HCT116 (cell line): ENCODE results near the gene TMEM260. TPM values are rescaled to one million over a fixed set of nuclear protein-coding genes. Genes with fewer than 3 reads are reported as not detected.
"Not testable (repeated sequence)": the region's sequence is repeated elsewhere in the genome, so short reads cannot be mapped to it uniquely, and the experiment has no call there.

Experiments used
- ATAC-seq: fragments of 200-7000 bp; cut with Tn5 transposase; 2 replicates; pipeline ENCODE4 v1.9.1; 2020; ENCODE audit warnings: mild to moderate bottlenecking, moderate library complexity
- BruUV-seq: library from RNA; stranded (reverse); fragments of 400-500 nt; replicated peaks from 2 replicates; lab custom pipeline; 2021; lab: Mats Ljungman, UMichigan
- CTCF ChIA-PET: fragments of 300-600 bp; sonication (Branson Sonifier 250); formaldehyde crosslinking; loops from one replicate; lab custom pipeline; 2021; ENCODE audit warnings: antibody characterized with exemption; lab: Charles Lee
- POLR2A ChIA-PET: fragments of 300-600, 350-600 bp; sonication (Branson Sonifier 250); formaldehyde crosslinking; loops from one replicate; lab custom pipeline; 2021; ENCODE audit warnings: antibody characterized with exemption; lab: Charles Lee
- RAD21 ChIA-PET, 2 experiments: fragments of 300-600 bp; sonication (Branson Sonifier 250); formaldehyde crosslinking; loops; one replicate each; lab custom pipeline; 2023; ENCODE audit warnings: low total read pairs in 2 of 2; ENCODE audit not compliant: uncharacterized antibody in 2 of 2, unreplicated experiment in 2 of 2, low non-redundant PET in 1 of 2; lab: Charles Lee
- DNase-seq: peaks from one replicate; pipeline ENCODE4 v3.0.0-alpha.2; 2010; ENCODE audit warnings: low read depth, low spot score
- H2AFZ ChIP-seq: fragments of 200-600 bp; shearing (Covaris generic), sonication (generic); 2 replicates; pipeline ENCODE4 v1.6.1; 2017; ENCODE audit warnings: low read depth, mixed run types, mixed read lengths, antibody characterized with exemption, low read length; ENCODE audit not compliant: poor library complexity, severe bottlenecking
- H3K27ac ChIP-seq: 2 replicates; pipeline ENCODE4 v1.5.1; 2012; ENCODE audit warnings: low read depth, low read length
- H3K27me3 ChIP-seq: fragments of 200-600 bp; sonication (generic); 2 replicates; pipeline ENCODE4 v1.6.1; 2016; ENCODE audit warnings: mixed run types, low read length, mixed read lengths; ENCODE audit not compliant: insufficient read depth
- H3K36me3 ChIP-seq, 2 experiments: fragments of 200-500 bp in 1 of 2; fragments of 200-600 bp in 1 of 2; sonication (Bioruptor generic) in 1 of 2; sonication (generic) in 1 of 2; 2 replicates each; pipeline versions ENCODE4 v1.5.1 to v1.6.1; 2014 to 2016; ENCODE audit warnings: low read length in 2 of 2, inconsistent platforms in 1 of 2, mixed read lengths in 1 of 2, mixed run types in 1 of 2; ENCODE audit not compliant: insufficient read depth in 2 of 2, control insufficient read depth in 1 of 2
- H3K4me1 ChIP-seq, 2 experiments: fragments of 200-600 bp in 1 of 2; sonication (generic) in 1 of 2; 2 replicates each; pipeline versions ENCODE4 v1.5.1 to v1.6.1; 2012 to 2017; ENCODE audit warnings: low read length in 2 of 2, inconsistent platforms in 1 of 2, mild to moderate bottlenecking in 1 of 2, mixed read lengths in 1 of 2, mixed run types in 1 of 2, moderate library complexity in 1 of 2; ENCODE audit not compliant: insufficient read depth in 2 of 2, control insufficient read depth in 1 of 2
- H3K4me2 ChIP-seq: fragments of 200-600 bp; sonication (generic); 2 replicates; pipeline ENCODE4 v1.6.1; 2017; ENCODE audit warnings: mixed run types, low read length, mixed read lengths
- H3K4me3 ChIP-seq, 2 experiments: fragments of 200-600 bp in 1 of 2; sonication (generic) in 1 of 2; replicated peaks in 1 of 2; 2 replicates each; pipeline ENCODE4 v1.5.1; 2011 to 2016; ENCODE audit warnings: low read length in 2 of 2, control low read depth in 1 of 2, low read depth in 1 of 2, mild to moderate bottlenecking in 1 of 2, mixed read lengths in 1 of 2, mixed run types in 1 of 2
- H3K79me2 ChIP-seq: fragments of 200-600 bp; sonication (generic); 2 replicates; pipeline ENCODE4 v1.6.1; 2017; ENCODE audit warnings: mild to moderate bottlenecking, mixed run types, low read length, moderate library complexity, mixed read lengths; ENCODE audit not compliant: insufficient read depth
- H3K9ac ChIP-seq: fragments of 200-600 bp; sonication (generic); 2 replicates; pipeline ENCODE4 v1.6.1; 2016; ENCODE audit warnings: low read length, mixed read lengths
- H3K9me2 ChIP-seq: fragments of 200-600 bp; sonication (generic), shearing (Covaris generic); 2 replicates; pipeline ENCODE4 v1.6.1; 2017; ENCODE audit warnings: mixed run types, mild to moderate bottlenecking, moderate library complexity; ENCODE audit not compliant: insufficient read depth
- H3K9me3 ChIP-seq, 2 experiments: fragments of 200-500 bp in 1 of 2; fragments of 200-600 bp in 1 of 2; sonication (Bioruptor generic) in 1 of 2; sonication (generic) in 1 of 2; 2 replicates each; pipeline ENCODE4 v1.6.1; 2014 to 2017; ENCODE audit warnings: low read length in 2 of 2, mixed read lengths in 2 of 2, inconsistent platforms in 1 of 2, low read depth in 1 of 2, mild to moderate bottlenecking in 1 of 2, mixed run types in 1 of 2, moderate library complexity in 1 of 2; ENCODE audit not compliant: control insufficient read depth in 1 of 2, insufficient read depth in 1 of 2
- H4K20me1 ChIP-seq: fragments of 200-600 bp; sonication (generic), shearing (Covaris generic); 2 replicates; pipeline ENCODE4 v1.6.1; 2017; ENCODE audit warnings: mixed run types, mild to moderate bottlenecking, moderate library complexity; ENCODE audit not compliant: insufficient read depth
- JUND ChIP-seq: IDR thresholded peaks from 2 replicates; pipeline ENCODE4 v1.6.1; 2012
- POLR2AphosphoS5 ChIP-seq: IDR thresholded peaks from 2 replicates; pipeline ENCODE4 v1.6.1; 2011; ENCODE audit warnings: mild to moderate bottlenecking, low read depth, low read length, moderate library complexity
- intact Hi-C: fragments of 100-400 bp; cut with micrococcal nuclease; formaldehyde crosslinking; loops from 2 replicates; pipeline ENCODE4 v1.10.0; 2022
- total RNA-seq: library from RNA; stranded (reverse); gene quantifications from one replicate; pipeline ENCODE4 v1.2.1, GENCODE V29; 2021; ENCODE audit not compliant: unreplicated experiment
- TF ChIP-seq, protein P1 (sequence below): IDR thresholded peaks from 2 replicates; pipeline ENCODE4 v1.6.1; 2012
- TF ChIP-seq, protein P2 (sequence below): IDR thresholded peaks from 2 replicates; pipeline ENCODE4 v1.6.1; 2012; ENCODE audit warnings: low read depth

Gene TMEM260
- total RNA-seq, 1 experiment from 2014 or later = 12.5 TPM

DNA sequence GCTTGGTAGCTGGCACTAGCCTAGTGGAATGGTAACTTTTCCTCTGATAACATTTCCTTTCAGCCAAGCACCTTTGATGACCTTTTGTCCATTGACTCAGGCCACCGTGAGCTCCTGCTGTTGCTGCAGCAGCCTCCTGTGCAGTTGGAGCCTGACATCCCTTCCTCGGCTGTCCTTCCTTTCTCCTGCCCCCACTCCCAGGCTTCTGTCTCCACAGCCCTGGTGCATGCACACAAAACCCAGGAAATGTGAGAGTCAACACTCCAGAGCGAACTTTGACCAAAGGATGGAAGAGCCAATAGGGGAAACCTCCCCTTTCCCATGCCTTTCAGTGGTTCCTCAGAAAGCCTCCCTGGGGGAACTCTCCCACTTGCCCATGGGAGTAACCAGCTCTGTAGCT lies 115.0 kb downstream of the TMEM260 start:
- H3K9ac ChIP-seq = no peak overlapping the region
- H3K4me3 ChIP-seq = no peak overlapping the region
- ChIA-PET CTCF (no interaction called here), RAD21 (no interaction called here), POLR2A (no interaction called here)
- H3K27me3 ChIP-seq = peaks cover 26% of the 10 kb centered on the region
- H3K4me2 ChIP-seq = no peak overlapping the region
- intact Hi-C loops = no loop called here
- DNase-seq (no peak), ATAC-seq (no peak)
- H2AFZ ChIP-seq = no peak overlapping the region
- no peaks in the 10 kb centered on the region for H3K9me2 ChIP-seq
- no peaks in the 10 kb centered on the region for H3K4me1 ChIP-seq
- BruUV-seq = no TSS peak
- H3K79me2 ChIP-seq = no peaks in the 10 kb centered on the region
- H3K27ac ChIP-seq = no peak overlapping the region
- H3K9me3 ChIP-seq = no peaks in the 10 kb centered on the region
- H3K36me3 ChIP-seq = no peaks in the 10 kb centered on the region
- H4K20me1 ChIP-seq = no peaks in the 10 kb centered on the region
- TF ChIP-seq, protein P1, sequence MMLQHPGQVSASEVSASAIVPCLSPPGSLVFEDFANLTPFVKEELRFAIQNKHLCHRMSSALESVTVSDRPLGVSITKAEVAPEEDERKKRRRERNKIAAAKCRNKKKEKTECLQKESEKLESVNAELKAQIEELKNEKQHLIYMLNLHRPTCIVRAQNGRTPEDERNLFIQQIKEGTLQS = no peak
- TF ChIP-seq POLR2AphosphoS5 (no peak), JUND (no peak)
- TF ChIP-seq, protein P2, sequence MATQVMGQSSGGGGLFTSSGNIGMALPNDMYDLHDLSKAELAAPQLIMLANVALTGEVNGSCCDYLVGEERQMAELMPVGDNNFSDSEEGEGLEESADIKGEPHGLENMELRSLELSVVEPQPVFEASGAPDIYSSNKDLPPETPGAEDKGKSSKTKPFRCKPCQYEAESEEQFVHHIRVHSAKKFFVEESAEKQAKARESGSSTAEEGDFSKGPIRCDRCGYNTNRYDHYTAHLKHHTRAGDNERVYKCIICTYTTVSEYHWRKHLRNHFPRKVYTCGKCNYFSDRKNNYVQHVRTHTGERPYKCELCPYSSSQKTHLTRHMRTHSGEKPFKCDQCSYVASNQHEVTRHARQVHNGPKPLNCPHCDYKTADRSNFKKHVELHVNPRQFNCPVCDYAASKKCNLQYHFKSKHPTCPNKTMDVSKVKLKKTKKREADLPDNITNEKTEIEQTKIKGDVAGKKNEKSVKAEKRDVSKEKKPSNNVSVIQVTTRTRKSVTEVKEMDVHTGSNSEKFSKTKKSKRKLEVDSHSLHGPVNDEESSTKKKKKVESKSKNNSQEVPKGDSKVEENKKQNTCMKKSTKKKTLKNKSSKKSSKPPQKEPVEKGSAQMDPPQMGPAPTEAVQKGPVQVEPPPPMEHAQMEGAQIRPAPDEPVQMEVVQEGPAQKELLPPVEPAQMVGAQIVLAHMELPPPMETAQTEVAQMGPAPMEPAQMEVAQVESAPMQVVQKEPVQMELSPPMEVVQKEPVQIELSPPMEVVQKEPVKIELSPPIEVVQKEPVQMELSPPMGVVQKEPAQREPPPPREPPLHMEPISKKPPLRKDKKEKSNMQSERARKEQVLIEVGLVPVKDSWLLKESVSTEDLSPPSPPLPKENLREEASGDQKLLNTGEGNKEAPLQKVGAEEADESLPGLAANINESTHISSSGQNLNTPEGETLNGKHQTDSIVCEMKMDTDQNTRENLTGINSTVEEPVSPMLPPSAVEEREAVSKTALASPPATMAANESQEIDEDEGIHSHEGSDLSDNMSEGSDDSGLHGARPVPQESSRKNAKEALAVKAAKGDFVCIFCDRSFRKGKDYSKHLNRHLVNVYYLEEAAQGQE = no peak

DNA sequence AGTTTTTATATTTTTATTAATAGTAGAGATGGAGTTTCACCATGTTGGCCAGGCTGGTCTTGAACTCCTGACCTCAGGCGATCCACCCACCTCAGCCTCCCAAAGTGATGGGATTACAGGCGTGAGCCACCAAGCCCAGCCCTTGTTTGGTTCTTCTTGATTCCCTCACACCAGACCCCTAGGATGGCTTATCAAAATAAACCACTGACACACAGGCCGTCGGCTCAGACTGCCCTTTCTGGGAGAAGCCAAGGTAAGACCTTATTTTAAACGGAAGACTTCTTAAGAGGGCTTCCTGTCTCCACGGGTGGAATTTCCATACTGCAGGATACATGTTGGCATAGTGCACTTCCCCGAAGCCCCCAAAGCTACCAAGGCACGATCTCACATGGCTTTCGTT lies 115.6 kb downstream of the TMEM260 start:
- H3K27ac ChIP-seq, BruUV-seq, POLR2A ChIA-PET, DNase-seq, CTCF ChIA-PET, ATAC-seq, H2AFZ ChIP-seq, H3K9ac ChIP-seq, intact Hi-C loops, H3K9me3 ChIP-seq, H4K20me1 ChIP-seq, H3K4me1 ChIP-seq, H3K4me2 ChIP-seq, H3K36me3 ChIP-seq, H3K4me3 ChIP-seq, H3K9me2 ChIP-seq, H3K79me2 ChIP-seq, RAD21 ChIA-PET: not testable (repeated sequence)
- peaks cover 27% of the 10 kb centered on the region for H3K27me3 ChIP-seq

Other genes with a start within 250 kb of the TMEM260 start
- not detected for gene OTX2, start 230.7 kb downstream of the TMEM260 start, total RNA-seq